Daoy (cell line): ENCODE results near the gene CMTM2. TPM values are rescaled to one million over a fixed set of nuclear protein-coding genes. Genes with fewer than 3 reads are reported as not detected.
"Not testable (repeated sequence)": the region's sequence is repeated elsewhere in the genome, so short reads cannot be mapped to it uniquely, and the experiment has no call there.

Experiments used
- DNase-seq: peaks from one replicate; pipeline ENCODE4 v3.0.0-alpha.2; 2015; ENCODE audit warnings: low read depth
- total RNA-seq: library from RNA; depleted of rRNA; stranded (reverse); fragments of >200 nt; shearing (Covaris generic); gene quantifications from 2 replicates; pipeline ENCODE4 v1.2.3, GENCODE V29; 2014

Gene CMTM2
- total RNA-seq, 1 experiment from 2014 or later = not detected

GRCh38 chr16:66552286-66553177 is 26.7 kb upstream of the CMTM2 start, which contains the start of gene CKLF:
Gene CKLF, plus strand, starts transcription at chr16:66552576. Its CDS starts 140 bp downstream, at chr16:66552716.
- peak; percentile 92 for DNase-seq

GRCh38 chr16:66553223-66553622 is 26.0 kb upstream of the CMTM2 start:
- DNase-seq = peak; percentile 21

GRCh38 chr16:66554021-66554420 is 25.2 kb upstream of the CMTM2 start:
- DNase-seq = no peak

GRCh38 chr16:66554495-66554894 is 24.8 kb upstream of the CMTM2 start:
- no peak for DNase-seq

GRCh38 chr16:66560107-66560506 is 19.2 kb upstream of the CMTM2 start:
- DNase-seq = no peak

GRCh38 chr16:66561381-66562080 is 17.7 kb upstream of the CMTM2 start:
- no peak for DNase-seq

GRCh38 chr16:66562409-66562808 is 16.9 kb upstream of the CMTM2 start:
- DNase-seq = no peak

GRCh38 chr16:66562986-66563385 is 16.3 kb upstream of the CMTM2 start:
- no peak for DNase-seq

GRCh38 chr16:66563574-66564334 is 15.5 kb upstream of the CMTM2 start:
- no peak for DNase-seq

GRCh38 chr16:66566051-66566901 is 13.0 kb upstream of the CMTM2 start, which contains the start of gene CMTM1:
Gene CMTM1, plus strand, starts transcription at chr16:66566439. Its CDS starts 75 bp downstream, at chr16:66566514.
- no peak for DNase-seq

GRCh38 chr16:66567270-66567669 is 12.0 kb upstream of the CMTM2 start:
- DNase-seq = not testable (repeated sequence)

- DNase-seq = peak; percentile 22
These were observed 10.9 kb upstream of the CMTM2 start for GRCh38 chr16:66568355-66568754.

- peak; percentile 54 for DNase-seq
These were observed 10.1 kb upstream of the CMTM2 start for GRCh38 chr16:66569131-66569530.

GRCh38 chr16:66569827-66570405 is 9.3 kb upstream of the CMTM2 start:
- peak; percentile 45 for DNase-seq

GRCh38 chr16:66572356-66572755 is 6.9 kb upstream of the CMTM2 start:
- no peak for DNase-seq

GRCh38 chr16:66574081-66574480 is 5.2 kb upstream of the CMTM2 start:
- no peak for DNase-seq

GRCh38 chr16:66574531-66574930 is 4.7 kb upstream of the CMTM2 start:
- no peak for DNase-seq

GRCh38 chr16:66575060-66575459 is 4.2 kb upstream of the CMTM2 start:
- DNase-seq = no peak

- no peak for DNase-seq
These were observed 3.0 kb upstream of the CMTM2 start for GRCh38 chr16:66576296-66576695.

GRCh38 chr16:66580605-66581209 is 1.4 kb downstream of the CMTM2 start:
- DNase-seq = peak; percentile 58
